ENCODE data around the gene C1orf167. TPM values are rescaled to one million over a fixed set of nuclear protein-coding genes. Genes with fewer than 3 reads are reported as not detected.

Gene C1orf167
- total and polyA plus RNA-seq, 10 of the 15 experiments (the other 5 are each of a cell fraction or from before 2014, with no cell fraction given): 0.17 to 0.31 TPM; not detected in 8

GRCh38 chr1:11805422-11806306 is 43.7 kb downstream of the C1orf167 start, which contains the start of the genes CLCN6 and MTHFR:
TSS of gene CLCN6 (plus strand) at chr1:11806191. CDS start at chr1:11806263, 72 bp downstream.
TSS of gene MTHFR (minus strand) at chr1:11805964. CDS start at chr1:11803116, 2,848 bp downstream.
- ChIA-PET RAD21 (ENCODE audit: unreplicated experiment) (interaction anchor here (0.6 to 1.5 kb wide), 4 partner anchors 9 to 141 kb away, joined by 3 to 6 read pairs (median 3); no protein-coding TSS in a partner anchor), SMC1A (ENCODE audit: uncharacterized antibody, unreplicated experiment) (interaction anchor here (0.9 to 1.8 kb wide), 5 partner anchors 9 to 102 kb away, joined by 3 to 8 read pairs (median 4); no protein-coding TSS in a partner anchor)
- intact Hi-C loops (cut with micrococcal nuclease; ENCODE audit: unreplicated experiment): no loop called here
- 0 out of 3 replicates have a peak, but pooled peaks have one; percentile 25 for TF ChIP-seq POU2F2 (IDR thresholded peaks at IDR 0.05; ENCODE audit: borderline replicate concordance, low read depth, low read length)
- TF ChIP-seq RB1 (IDR thresholded peaks at IDR 0.05; ENCODE audit: borderline replicate concordance): peak; percentile 43; the same call in 1 of the 2 replicates
- TF ChIP-seq IRF3 (IDR thresholded peaks at IDR 0.05): peak; percentile 78; the same call in 1 of the 2 replicates
- no peak for TF ChIP-seq CUX1 (IDR thresholded peaks at IDR 0.05; ENCODE audit: insufficient replicate concordance, low read depth, low read length)
- peak; percentile 71 for TF ChIP-seq SP1 (IDR thresholded peaks at IDR 0.05; ENCODE audit: low read depth, low read length)
- peak; percentile 82 for TF ChIP-seq CHD2 (IDR thresholded peaks at IDR 0.05; ENCODE audit: borderline replicate concordance, low read depth, low read length)
- TF ChIP-seq SUPT20H (IDR thresholded peaks at IDR 0.05; ENCODE audit: borderline replicate concordance, control insufficient read depth, low read depth, low read length): no peak
- TF ChIP-seq BMI1 (IDR thresholded peaks at IDR 0.05; ENCODE audit: borderline replicate concordance): no peak
- TF ChIP-seq FOS (IDR thresholded peaks at IDR 0.05; ENCODE audit: borderline replicate concordance, extremely low read depth, insufficient read length): peak; percentile 90
- TF ChIP-seq SMARCA5 (IDR thresholded peaks at IDR 0.05): peak; percentile 43; the same call in 1 of the 2 replicates
- TF ChIP-seq RAD51 (IDR thresholded peaks at IDR 0.05): peak; percentile 100
- peak; percentile 92 for TF ChIP-seq E4F1 (IDR thresholded peaks at IDR 0.05; ENCODE audit: borderline replicate concordance, partially characterized antibody)

More at GRCh38 chr1:11805422-11806306, 43.7 kb downstream of the C1orf167 start, which contains the start of the genes CLCN6 and MTHFR:
- peak within 1 kb of the TSS; percentile 91 for H3K9ac ChIP-seq (ENCODE audit: control insufficient read depth, insufficient read depth, low read length)
- in situ Hi-C loops (cut with MboI): no loop called here
- ATAC-seq (peak; percentile 86), FAIRE-seq (peak; percentile 99), DNase-seq (ENCODE audit: low read depth, low spot score) (peak; percentile 97)
- peak within 1 kb of the TSS; percentile 85 for H2AFZ ChIP-seq (ENCODE audit: control insufficient read depth, low read depth, low read length)
- no peaks in the 10 kb centered on the region for H3K9me3 ChIP-seq (replicated peaks; ENCODE audit: control insufficient read depth, insufficient read depth, low read length)
- ChIA-PET CTCF (interaction anchor here (0.7 to 2.5 kb wide), 7 partner anchors 8 to 176 kb away, joined by 3 to 14 read pairs (median 5); partner anchors contain the start of gene MFN2), POLR2A (interaction anchor here (0.6 to 2.5 kb wide), 8 partner anchors 9 to 124 kb away, joined by 3 to 28 read pairs (median 3); no protein-coding TSS in a partner anchor)
- peaks cover 11% of the 10 kb centered on the region for H3K4me1 ChIP-seq (ENCODE audit: control insufficient read depth, insufficient read depth, low read length)
- peaks cover 0 to 9% of the 10 kb centered on the region in 2 experiments; a peak in 3 of 4 replicates for H3K36me3 ChIP-seq (ENCODE audit: control insufficient read depth in 2 of 2, insufficient read depth in 2 of 2, low read length in 1 of 2)
- H3K4me2 ChIP-seq (ENCODE audit: control insufficient read depth, insufficient read depth): peak within 1 kb of the TSS; percentile 100
- H3K27ac ChIP-seq (ENCODE audit: control insufficient read depth, insufficient read depth): peak within 1 kb of the TSS; percentile 88
- WGBS (ENCODE audit: insufficient coverage, insufficient replicate concordance, low lambda C conversion rate, missing lambda C conversion rate): 2% methylated on average over 71 of the region's 72 CpGs
- no peaks in the 10 kb centered on the region for H3K27me3 ChIP-seq (replicated peaks in 1 of 2; ENCODE audit: control insufficient read depth in 2 of 2, insufficient read depth in 2 of 2, low read length in 1 of 2)
- H3K4me3 ChIP-seq: peak within 1 kb of the TSS; percentile 97
- no peaks in the 10 kb centered on the region for H4K20me1 ChIP-seq (ENCODE audit: control insufficient read depth, insufficient read depth)
- peaks cover 42% of the 10 kb centered on the region for H3K79me2 ChIP-seq (ENCODE audit: control insufficient read depth, insufficient read depth, low read length)
- BruUV-seq (replicated peaks): no TSS peak
